GM18520 (cell line): ENCODE results near the gene GSDME.
"Not testable (repeated sequence)": the region's sequence is repeated elsewhere in the genome, so short reads cannot be mapped to it uniquely, and the experiment has no call there.

Source experiments
- ATAC-seq: cut with Tn5 transposase; IDR thresholded peaks from one replicate; pipeline ENCODE4 v1.9.1; 2021; ENCODE audit not compliant: unreplicated experiment

Gene GSDME

DNA sequence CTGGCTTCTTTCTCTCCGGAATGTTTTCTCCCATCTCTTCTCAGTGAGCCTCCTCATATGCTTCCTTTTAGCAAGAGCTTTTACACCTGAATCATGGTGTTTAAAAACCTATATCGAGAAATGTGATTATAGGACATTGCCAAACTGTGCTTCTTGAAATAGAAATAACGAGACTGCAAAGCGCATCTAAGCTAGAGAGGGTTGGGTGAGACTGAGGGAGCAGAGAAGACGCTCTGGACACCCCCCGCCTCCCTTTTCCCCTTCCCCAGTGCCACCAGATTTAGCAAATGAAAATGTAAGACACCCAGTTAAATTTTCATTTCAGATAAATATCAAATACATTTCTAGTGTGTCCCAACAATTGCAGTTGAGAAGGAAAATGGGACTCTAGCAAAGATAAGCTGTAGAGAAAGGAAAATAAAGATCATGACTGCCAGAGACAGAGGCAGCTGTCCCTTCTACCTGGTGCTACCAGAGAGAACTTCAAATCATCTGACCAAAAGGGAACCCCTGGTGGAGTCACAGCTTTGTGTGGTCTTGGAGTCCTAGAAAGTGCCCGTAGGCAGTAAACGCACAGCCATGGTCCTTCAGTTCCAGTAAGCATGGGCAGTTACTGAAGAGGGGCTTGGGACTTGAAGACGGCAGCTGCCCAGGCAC, 14.6 kb downstream of the GSDME start:
- ATAC-seq = no peak

DNA sequence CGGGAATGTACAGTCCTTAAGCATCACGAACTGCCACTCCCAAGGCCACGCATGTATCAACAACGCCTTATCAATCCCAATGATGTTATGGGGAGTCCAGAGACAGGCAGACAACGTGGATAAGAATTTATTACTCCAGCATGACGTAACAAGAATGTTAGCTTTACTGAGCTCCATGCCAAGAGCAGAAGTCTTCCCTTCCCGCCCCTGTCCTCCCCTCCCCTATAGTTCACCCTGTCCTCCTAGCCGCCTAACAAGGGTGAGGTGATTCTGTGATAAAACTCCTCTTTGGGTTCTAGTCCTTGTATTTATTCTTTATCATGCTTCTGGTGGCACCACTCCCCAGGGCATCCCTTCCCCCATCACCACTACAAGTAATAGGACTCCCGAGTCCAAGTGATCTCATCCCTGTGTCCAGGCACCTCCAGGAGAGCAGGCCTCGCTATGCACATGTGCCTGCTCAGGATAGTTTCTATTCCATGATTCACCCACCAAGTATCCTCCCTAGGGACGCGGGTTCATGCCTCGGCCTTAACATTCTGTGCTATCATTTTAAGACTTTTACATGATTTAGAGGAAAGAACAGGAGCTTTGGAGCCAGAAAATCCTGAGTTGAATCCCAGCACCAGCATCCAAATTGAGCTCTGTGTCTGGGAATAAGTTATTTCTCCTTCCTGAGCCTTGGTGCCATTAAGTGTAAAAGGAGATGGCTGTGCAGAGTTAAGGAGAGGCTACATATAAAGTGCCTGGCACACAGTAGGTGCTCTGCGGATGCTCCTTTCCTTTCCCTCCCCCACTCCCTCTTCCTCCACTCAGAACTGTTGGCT, 15.4 kb downstream of the GSDME start:
- ATAC-seq = no peak

DNA sequence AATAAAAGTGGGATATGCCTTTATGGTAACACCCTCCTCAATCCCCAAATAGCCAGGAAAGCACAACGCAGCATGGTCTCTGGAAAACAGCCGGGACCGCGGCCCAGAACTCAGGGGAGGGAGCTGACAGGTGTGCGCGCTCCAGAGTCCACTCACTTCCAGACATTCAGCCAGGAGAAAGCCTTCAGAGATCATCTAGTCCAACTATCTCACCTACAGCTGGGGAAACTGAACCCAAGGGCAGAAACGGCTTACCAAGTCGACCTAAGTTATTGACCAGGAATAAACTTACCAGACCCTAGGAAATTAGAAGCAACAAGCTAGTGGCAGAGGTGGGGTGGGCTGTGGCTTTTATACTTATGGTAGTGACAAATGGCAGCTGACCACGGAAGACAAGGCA, 16.4 kb downstream of the GSDME start:
- no peak for ATAC-seq

DNA sequence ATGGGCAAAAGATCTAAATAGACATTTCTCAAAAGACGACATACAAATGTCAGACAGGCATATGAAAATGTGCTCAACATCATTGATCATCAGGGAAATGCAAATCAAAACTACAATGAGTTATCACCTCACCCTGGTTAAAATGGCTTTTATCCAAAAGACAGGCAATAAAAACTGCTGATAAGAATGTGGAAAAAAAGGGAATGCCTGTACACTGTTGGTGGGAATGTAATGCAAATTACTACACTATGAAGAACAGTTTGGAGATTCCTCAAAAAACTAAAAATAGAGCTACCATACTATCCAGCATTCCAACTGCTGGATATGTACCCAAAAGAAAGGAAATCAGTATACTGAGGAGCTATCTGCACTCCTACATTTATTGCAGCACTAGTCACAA, 18.0 kb downstream of the GSDME start:
- no peak for ATAC-seq

DNA sequence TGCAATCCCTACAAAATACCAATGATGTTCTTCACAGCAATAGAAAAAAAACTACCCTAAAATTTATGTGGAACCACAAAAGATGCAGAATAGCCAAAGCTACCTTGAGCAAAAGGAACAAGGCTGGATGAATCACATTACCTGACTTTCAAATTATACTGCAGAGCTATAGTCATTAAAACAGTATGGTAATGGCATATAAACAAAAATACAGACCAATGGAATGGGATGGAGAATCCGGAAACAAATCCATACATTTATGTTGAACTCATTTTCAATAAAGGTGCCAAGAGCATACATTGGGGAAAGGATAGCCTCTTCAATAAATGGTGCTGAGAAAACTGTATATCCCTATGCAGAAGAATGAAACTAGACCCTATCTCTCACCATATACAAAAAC, 18.7 kb downstream of the GSDME start:
- ATAC-seq = no peak

DNA sequence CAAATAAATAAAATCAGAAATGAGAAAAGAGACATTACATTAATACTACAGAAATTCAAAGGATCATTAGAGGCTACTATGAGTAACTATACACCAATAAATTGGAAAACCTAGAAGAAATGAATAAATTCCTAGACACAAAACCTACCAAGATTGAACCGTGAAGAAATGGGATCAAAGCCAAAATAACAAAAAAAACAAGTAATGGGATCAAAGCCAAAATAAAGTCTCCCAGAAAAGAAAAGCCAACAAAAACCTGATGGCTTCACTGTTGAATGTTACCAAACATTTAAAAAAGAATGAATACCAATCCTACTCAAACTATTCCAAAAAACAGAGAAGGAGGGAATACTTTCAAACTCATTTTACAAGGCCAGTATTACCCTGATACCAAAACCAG, 20.0 kb downstream of the GSDME start:
- no peak for ATAC-seq

DNA sequence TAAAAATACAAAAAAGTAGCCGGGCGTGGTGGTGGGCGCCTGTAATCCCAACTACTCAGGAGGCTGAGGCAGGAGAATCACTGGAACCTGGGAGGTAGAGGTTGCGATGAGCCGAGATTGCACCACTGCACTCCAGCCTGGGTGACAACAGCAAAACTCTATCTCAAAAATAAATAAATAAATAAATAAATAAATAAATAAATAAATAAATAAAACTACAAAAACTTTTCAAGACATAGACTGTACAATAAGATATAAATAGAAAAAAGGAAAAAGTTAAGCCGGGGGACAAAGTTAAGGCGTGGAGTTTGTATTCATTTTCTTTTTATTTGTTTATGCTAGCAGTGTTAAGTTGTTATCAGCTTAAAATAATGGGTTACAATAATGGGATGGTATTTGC, 21.7 kb downstream of the GSDME start:
- ATAC-seq = not testable (repeated sequence)

DNA sequence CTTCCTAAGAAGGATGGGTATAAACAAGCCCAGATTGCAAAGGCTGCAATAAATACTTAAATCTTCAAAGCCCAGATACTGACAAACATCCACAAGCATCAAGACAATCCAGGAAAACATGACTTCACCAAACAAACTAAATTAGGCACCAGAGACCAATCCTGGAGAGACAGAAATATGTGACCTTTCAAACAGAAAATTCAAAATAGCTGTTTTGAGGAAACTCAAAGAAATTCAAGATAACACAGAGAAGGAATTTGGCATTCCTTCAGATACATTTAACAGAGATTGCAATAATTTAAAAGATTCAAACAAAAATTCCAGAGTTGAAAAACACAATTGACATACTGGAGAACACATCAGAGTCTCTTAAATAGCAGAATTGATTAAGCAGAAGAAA, 23.0 kb downstream of the GSDME start:
- ATAC-seq = no peak

DNA sequence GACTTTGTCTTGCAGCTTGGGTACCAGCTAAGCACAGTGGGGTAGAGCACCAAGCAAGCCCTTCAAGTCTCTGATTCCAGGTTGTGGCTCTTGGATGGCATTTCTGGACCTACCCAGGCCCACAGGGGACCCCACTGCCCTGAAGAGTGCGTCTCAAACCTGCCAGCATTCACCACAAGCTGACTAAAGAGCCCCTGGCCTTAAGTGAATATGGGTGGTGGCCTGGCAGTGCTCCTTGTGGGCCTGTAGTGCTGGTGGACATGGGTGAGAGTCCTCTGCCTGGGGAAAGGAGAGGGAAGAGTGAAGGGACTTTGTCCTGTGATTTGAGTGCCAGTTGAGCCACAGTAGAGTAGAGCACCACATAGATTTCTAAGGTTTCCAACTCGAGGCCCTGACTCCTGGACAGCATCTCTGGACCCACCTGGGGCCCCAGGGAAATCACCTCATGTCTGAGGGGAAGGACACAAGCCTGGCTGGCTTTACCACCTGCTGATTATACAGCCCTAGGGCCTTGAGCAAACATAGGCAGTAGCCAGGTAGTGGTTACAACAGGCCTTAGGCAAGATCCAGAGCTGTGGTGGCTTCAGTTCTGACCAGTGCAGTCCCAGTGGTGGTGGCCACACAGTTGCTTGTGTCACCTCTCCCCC, 23.7 kb downstream of the GSDME start:
- no peak for ATAC-seq

DNA sequence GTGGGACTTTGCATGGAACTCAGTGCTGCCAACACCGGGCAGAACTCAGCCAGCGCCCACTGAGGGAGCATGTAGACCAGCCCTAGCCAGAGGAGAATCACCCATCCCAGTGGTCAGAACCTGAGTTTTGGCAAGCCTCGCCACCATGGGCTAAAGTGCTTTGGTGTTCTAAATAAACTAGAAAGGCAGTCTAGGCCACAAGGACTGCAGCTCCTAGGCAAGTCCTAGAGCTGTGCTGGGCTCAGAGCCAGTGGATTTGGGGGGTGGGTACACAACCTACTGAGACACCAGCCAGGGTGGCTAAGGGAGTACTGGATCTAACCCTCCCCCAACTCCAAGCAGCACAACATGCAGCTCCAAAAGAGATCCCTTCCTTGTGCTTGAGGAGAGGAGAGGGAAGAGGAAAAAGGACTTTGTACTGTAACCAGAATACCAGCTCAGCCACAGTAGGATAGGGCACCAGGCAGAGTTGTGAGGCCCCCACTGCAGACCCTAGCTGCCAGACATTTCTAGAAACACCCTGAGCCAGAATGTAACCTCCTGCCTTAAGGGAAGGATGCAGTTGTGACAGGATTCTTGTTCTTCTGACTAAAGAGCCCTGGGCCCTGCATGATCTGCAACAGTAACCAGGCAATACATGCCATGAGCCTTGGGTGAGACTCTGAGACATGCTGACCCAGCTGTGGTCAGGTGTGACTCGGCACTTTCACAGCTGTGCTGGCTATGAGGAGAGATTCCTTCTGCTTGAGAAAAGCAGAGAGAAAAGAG, 24.4 kb downstream of the GSDME start:
- no peak for ATAC-seq

DNA sequence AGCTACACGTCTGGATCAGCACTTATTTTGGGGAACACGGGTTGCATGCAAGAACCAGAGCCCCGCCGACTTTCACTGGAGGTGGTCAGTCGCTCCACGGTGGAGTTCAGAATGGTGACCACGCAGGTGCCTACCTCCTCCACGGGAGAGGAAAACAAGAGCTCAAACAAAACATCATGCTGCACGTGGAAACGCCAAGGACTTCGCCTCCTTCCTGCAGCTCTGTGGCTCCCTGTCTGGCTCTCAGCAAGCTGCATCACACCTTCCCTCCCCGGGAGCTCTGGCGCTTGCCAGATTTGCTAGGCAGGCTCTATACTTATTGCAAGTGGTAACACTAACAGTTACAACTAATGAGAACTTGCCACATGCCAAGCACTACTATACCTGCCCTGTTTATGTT, 26.0 kb downstream of the GSDME start:
- ATAC-seq = no peak

DNA sequence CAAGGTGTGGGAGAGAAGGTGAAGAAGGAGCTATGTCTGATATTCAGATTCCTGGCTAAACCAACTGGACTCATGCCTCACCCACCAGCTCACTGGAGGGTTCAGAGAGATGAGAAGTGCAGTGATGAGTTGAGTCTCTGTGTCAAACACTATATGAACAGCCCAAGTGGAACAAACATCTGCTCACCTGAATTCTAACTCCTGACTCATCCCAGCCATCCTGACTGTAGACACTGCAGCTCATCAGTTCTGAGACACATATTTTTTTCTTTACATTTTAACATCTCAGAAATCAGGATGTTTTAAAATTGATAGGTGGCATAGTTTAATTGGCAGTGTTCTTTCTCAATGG, 27.3 kb downstream of the GSDME start:
- ATAC-seq = no peak

DNA sequence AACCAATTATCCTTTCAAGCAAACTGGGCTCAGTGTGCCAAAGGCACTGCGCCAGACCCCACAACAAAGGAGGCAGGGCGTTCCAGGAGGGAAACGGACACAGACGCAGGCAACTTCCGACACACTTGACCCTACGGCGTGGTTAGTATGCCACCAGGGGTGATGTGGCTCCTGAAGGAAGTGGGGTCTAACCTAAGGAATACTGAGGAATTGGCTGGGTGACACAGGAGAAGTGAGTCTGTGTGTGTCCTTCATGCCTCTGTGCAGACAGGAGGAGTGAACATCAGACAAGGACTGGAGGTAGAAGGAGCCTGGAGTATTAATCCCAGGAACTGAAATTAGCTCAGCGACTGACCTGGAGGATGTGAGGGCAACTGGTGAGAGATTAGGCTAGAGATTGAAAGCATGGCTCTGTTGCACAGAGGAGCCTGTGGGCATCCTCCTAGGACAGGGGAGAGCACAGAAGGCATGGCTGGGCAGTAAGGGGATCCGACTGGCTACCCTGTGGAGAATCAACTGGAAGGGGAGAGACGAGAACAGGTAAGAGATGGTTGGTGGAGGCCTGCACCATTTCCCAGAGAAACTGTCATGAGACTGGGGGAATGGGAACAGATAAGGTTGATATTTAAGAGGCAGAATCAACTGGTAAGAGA, 27.8 kb downstream of the GSDME start:
- no peak for ATAC-seq

DNA sequence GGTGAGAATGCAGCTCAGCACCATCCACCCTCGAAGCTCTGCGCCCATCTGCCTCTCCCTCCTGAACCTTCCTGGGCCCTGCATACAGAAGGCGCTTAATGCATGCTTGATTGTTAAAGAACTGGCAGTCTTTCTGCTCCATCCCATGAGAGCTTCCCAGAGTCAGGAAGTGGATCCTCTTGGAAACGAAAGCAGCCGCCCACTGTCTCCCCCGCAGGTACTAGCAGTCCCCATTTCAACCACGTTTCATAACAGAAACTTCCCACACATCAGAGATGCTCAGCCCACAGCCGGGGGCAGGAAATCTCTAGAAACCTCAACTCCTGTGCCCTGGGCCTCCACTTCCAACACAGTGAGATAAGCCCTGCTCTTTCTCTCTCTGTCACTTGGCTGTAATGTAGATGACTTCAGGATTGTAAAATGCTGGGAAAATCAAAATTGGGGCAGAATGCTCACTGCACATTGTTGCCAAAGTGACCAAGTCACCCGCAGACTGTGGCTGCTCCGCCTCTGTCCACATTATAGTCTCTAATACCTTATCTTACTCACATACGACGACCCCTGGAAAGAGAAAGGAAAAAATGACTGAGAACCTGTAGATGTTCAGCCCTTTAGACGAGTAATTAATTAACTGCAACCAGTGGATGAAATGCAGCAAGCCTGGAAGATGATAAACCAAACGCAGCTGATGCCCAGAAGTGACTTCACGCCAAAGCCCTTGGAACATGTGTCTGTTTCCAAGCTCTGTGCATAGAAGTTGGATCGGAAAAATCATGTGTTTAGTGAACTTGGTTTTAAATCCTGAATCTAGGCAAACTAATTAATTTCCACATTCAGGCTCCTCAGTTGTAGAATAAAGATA, 28.5 kb downstream of the GSDME start:
- ATAC-seq = no peak

DNA sequence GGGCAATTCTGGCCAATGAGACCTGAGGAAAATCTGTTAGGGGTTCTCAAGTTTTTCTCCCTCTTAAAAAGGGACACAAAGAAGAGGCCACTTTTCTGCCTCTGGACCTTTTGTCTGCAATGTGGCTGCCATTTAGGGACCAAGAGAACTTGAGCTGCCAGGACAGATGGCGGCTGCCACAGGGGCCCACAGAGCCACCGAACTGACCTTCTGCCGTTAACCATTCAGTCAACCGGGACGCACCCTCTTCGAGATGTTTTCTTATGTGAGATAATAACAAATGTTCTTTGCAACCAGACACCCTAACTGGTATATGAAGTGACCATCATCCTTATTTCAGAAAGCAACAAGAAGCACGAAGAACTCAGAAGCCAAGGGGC, 29.2 kb downstream of the GSDME start:
- ATAC-seq = no peak

DNA sequence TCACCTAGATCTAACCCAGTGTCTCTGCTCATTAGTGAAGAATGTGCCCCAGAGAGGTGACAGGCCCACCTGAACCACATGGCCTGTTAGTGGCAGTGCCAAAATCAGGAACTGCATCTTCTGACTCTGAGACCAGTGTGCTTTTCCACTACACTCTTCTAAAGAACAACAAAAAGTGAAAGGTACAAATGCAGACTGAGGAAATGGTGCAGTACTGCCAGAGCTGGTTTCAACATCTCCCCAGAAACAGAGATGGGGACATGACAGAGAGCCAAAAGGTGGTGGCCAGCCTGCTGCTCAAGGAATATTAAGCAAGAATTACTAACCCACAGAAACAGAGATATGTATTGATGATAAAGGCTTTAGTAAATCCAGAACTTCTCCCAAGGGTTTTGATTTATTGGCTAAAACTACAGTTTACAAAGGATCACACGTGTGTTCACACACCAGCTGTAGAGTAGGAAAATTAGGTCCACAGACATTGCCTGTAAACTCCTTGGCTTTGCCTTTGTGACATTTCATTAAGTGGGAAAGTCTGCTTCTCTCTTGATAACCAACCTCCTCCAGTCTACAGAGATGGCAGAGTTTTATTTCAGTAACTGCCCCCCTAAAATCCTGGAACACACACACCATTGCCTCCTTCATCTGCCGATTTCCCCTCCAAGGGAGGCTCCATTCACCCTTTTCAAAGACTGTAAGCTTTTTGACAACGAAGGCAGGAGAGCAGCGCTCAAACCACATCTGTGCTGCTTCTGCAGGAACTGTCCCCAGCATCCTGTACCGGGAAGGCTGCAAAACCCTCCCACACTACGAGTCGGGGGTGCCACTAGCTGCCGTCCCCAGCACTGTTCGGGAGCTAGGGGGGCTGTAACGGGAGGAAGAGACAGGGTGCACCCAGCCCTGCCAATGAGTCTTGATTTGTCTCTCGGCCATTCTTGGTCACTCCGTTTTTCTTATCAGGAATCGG, 29.8 kb downstream of the GSDME start:
- no peak for ATAC-seq

DNA sequence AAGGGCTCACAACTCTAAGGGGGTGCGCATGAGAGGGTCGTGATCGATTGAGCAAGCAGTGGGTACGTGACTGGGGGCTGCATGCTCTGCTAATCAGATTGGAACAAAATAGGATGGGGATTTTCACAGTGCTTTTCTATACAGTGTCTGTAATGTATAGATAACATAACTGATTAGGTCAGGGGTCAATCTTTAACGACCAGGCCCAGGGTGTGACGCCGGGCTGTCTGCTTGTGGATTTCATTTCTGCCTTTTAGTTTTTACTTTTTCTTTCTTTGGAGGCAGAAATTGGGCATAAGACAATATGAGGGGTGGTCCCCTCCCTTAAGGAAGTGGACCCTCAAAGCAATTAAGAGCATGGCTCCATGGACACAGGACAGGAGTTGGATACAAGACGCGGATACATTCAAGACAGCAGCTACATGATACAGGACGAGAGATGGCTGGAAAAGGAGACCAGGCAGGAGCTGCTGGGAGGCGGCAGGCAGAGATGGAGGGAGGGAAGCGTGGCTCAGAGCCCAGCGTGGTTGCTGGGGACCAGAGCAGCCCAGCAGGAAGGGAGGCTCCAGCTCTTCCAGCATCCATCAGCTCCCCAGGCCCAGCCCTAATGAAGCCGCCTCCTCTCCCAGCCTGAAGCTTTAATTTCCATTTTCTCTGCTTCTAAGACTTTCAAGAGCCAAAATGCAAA, 31.6 kb downstream of the GSDME start:
- no peak for ATAC-seq

DNA sequence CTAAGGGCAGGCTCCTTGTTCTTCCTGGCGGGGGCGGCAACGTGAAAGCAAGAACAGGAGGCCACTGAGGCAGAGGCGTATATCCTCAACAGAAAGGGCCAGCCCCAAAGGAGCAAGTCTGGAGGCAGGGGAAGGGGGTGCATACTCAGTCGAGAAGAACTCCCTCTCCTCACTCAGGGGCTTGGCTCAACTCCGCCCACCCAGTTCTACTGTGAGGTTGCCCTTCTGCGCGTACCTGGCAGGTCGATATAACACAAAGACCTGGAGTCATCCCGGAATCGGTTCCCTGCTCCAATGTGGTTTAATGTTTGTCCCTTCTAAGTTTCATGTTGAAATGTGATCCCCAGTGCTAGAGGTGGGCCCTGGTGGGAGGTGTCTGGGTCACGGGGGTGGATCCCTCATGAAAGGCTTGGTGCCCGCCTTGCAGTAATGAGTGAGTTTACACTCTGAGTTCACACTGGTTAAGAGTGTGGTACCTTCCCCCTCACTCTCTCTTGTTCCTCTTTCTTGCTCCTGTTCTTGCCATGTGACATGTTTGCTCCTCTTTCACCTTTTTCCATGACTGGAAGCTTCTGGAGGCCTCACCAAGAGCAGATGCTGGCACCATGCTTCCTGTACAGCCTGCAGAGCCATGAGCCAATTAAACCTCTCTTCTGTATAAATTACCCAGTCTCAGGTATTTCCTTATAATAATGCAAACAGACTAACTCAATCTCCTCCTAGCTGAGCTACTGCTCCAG, 32.6 kb downstream of the GSDME start:
- no peak for ATAC-seq
